ENCODE data around the gene DZIP3. TPM values are rescaled to one million over a fixed set of nuclear protein-coding genes. Genes with fewer than 3 reads are reported as not detected.
"Not testable (repeated sequence)": the region's sequence is repeated elsewhere in the genome, so short reads cannot be mapped to it uniquely, and the experiment has no call there.

The DZIP3 gene
- polyA plus RNA-seq, 3 donors from 2014 or later, result 6.8 to 11.7 (median 9.8) TPM

- Mint-ChIP-seq H3K27me3 (ENCODE audit: low read depth in 3 of 3) (no peaks in the 10 kb centered on the region), H3K9me3 (no peaks in the 10 kb centered on the region), H3K4me3 (no peak overlapping the region), H3K36me3 (peaks cover 9 to 42% (median 37%) of the 10 kb centered on the region in 3 donors), H3K4me1 (peaks cover 0 to 9% of the 10 kb centered on the region in 2 donors), H3K27ac (no peak overlapping the region)
- DNase-seq, result no peak
These were observed 79.7 kb downstream of the DZIP3 start for GRCh38 chr3:108669208-108669607.

GRCh38 chr3:108672701-108673100, 83.2 kb downstream of the DZIP3 start:
- no peak overlapping the region for H3K4me3 Mint-ChIP-seq

GRCh38 chr3:108673988-108674661, 84.6 kb downstream of the DZIP3 start:
- Mint-ChIP-seq H3K27me3 (ENCODE audit: low read depth in 3 of 3) (no peaks in the 10 kb centered on the region), H3K27ac (peak overlapping the region in 1 of 6 donors; percentile 6), H3K36me3 (peaks cover 17 to 31% (median 20%) of the 10 kb centered on the region in 3 donors), H3K4me3 (no peak overlapping the region), H3K4me1 (no peaks in the 10 kb centered on the region), H3K9me3 (no peaks in the 10 kb centered on the region)
- no peak for DNase-seq

More at GRCh38 chr3:108672701-108673100, 83.2 kb downstream of the DZIP3 start:
- H3K9me3 Mint-ChIP-seq, result no peaks in the 10 kb centered on the region
- DNase-seq, result no peak
- peaks cover 17 to 30% (median 22%) of the 10 kb centered on the region in 3 donors for H3K36me3 Mint-ChIP-seq
- no peak overlapping the region for H3K27ac Mint-ChIP-seq
- H3K27me3 Mint-ChIP-seq (ENCODE audit: low read depth in 3 of 3), result no peaks in the 10 kb centered on the region
- H3K4me1 Mint-ChIP-seq, result no peaks in the 10 kb centered on the region

- no peak overlapping the region for H3K4me3 Mint-ChIP-seq
- no peaks in the 10 kb centered on the region for H3K4me1 Mint-ChIP-seq
- peaks cover 11 to 27% (median 25%) of the 10 kb centered on the region in 3 donors for H3K36me3 Mint-ChIP-seq
- DNase-seq, result no peak
- H3K27me3 Mint-ChIP-seq (ENCODE audit: low read depth in 3 of 3), result peaks cover 0 to 2% (median 0%) of the 10 kb centered on the region in 3 donors
- no peak overlapping the region for H3K27ac Mint-ChIP-seq
- H3K9me3 Mint-ChIP-seq, result no peaks in the 10 kb centered on the region
These were observed 88.3 kb downstream of the DZIP3 start for GRCh38 chr3:108677811-108678210.

- H3K9me3 Mint-ChIP-seq; H3K4me3 Mint-ChIP-seq; H3K27me3 Mint-ChIP-seq (ENCODE audit: low read depth in 3 of 3); DNase-seq; H3K4me1 Mint-ChIP-seq; H3K27ac Mint-ChIP-seq: not testable (repeated sequence)
- peaks cover 37 to 67% (median 62%) of the 10 kb centered on the region in 3 donors for H3K36me3 Mint-ChIP-seq
These were observed 102.8 kb downstream of the DZIP3 start for GRCh38 chr3:108692286-108692685.

GRCh38 chr3:108698461-108698860, 108.9 kb downstream of the DZIP3 start:
- Mint-ChIP-seq H3K9me3 (peaks cover 0 to 8% (median 2%) of the 10 kb centered on the region in 6 donors), H3K4me3 (no peak overlapping the region), H3K27me3 (ENCODE audit: low read depth in 3 of 3) (no peaks in the 10 kb centered on the region), H3K27ac (no peak overlapping the region), H3K36me3 (peaks cover 9 to 28% (median 21%) of the 10 kb centered on the region in 3 donors), H3K4me1 (no peaks in the 10 kb centered on the region)
- DNase-seq, result no peak

- no peak for DNase-seq
- no peak overlapping the region for H3K4me3 Mint-ChIP-seq
- H3K36me3 Mint-ChIP-seq, result peaks cover 0 to 14% (median 6%) of the 10 kb centered on the region in 3 donors
- no peak overlapping the region for H3K27ac Mint-ChIP-seq
- peaks cover 1 to 23% (median 6%) of the 10 kb centered on the region in 3 donors for H3K27me3 Mint-ChIP-seq (ENCODE audit: low read depth in 3 of 3)
- peaks cover 2 to 28% (median 14%) of the 10 kb centered on the region in 6 donors for H3K9me3 Mint-ChIP-seq
- no peaks in the 10 kb centered on the region for H3K4me1 Mint-ChIP-seq
These were observed 115.5 kb downstream of the DZIP3 start for GRCh38 chr3:108705045-108705444.

- no peaks in the 10 kb centered on the region for H3K4me1 Mint-ChIP-seq
- H3K9me3 Mint-ChIP-seq, result peaks cover 0 to 5% (median 0%) of the 10 kb centered on the region in 6 donors
- no peak overlapping the region for H3K27ac Mint-ChIP-seq
- no peaks in the 10 kb centered on the region for H3K36me3 Mint-ChIP-seq
- peaks cover 2 to 12% (median 5%) of the 10 kb centered on the region in 3 donors for H3K27me3 Mint-ChIP-seq (ENCODE audit: low read depth in 3 of 3)
- DNase-seq, result no peak
- H3K4me3 Mint-ChIP-seq, result no peak overlapping the region
These were observed 123.5 kb downstream of the DZIP3 start for GRCh38 chr3:108713009-108713516.

GRCh38 chr3:108713816-108714215, 124.3 kb downstream of the DZIP3 start:
- DNase-seq, result no peak
- Mint-ChIP-seq H3K9me3 (peaks cover 0 to 5% (median 0%) of the 10 kb centered on the region in 6 donors), H3K27me3 (ENCODE audit: low read depth in 3 of 3) (peaks cover 0 to 7% (median 5%) of the 10 kb centered on the region in 3 donors), H3K4me1 (peaks cover 0 to 2% of the 10 kb centered on the region in 2 donors), H3K36me3 (no peaks in the 10 kb centered on the region), H3K4me3 (no peak overlapping the region), H3K27ac (no peak overlapping the region)

GRCh38 chr3:108718454-108718853, 128.9 kb downstream of the DZIP3 start:
- H3K36me3 Mint-ChIP-seq, result no peaks in the 10 kb centered on the region
- peaks cover 0 to 3% (median 0%) of the 10 kb centered on the region in 6 donors for H3K9me3 Mint-ChIP-seq
- DNase-seq, result no peak
- H3K4me3 Mint-ChIP-seq, result no peak overlapping the region
- peaks cover 0 to 5% (median 5%) of the 10 kb centered on the region in 3 donors for H3K27me3 Mint-ChIP-seq (ENCODE audit: low read depth in 3 of 3)
- no peak overlapping the region for H3K27ac Mint-ChIP-seq
- peaks cover 17 to 33% of the 10 kb centered on the region in 2 donors for H3K4me1 Mint-ChIP-seq

GRCh38 chr3:108719178-108719806, 129.8 kb downstream of the DZIP3 start:
- Mint-ChIP-seq H3K4me1 (peaks cover 22 to 40% of the 10 kb centered on the region in 2 donors), H3K27me3 (ENCODE audit: low read depth in 3 of 3) (peaks cover 0 to 7% (median 3%) of the 10 kb centered on the region in 3 donors), H3K36me3 (no peaks in the 10 kb centered on the region), H3K4me3 (no peak overlapping the region), H3K27ac (no peak overlapping the region), H3K9me3 (peaks cover 0 to 7% (median 0%) of the 10 kb centered on the region in 6 donors)
- no peak for DNase-seq

- Mint-ChIP-seq H3K4me3 (peak overlapping the region in 1 of 5 donors; percentile 3), H3K36me3 (no peaks in the 10 kb centered on the region), H3K4me1 (peaks cover 23 to 42% of the 10 kb centered on the region in 2 donors), H3K27ac (peak overlapping the region; percentile 4 to 77 (median 29)), H3K27me3 (ENCODE audit: low read depth in 3 of 3) (peaks cover 0 to 5% (median 2%) of the 10 kb centered on the region in 3 donors), H3K9me3 (peaks cover 0 to 8% (median 0%) of the 10 kb centered on the region in 6 donors)
- peak; percentile 7 to 24 (median 20) for DNase-seq
These were observed 133.2 kb downstream of the DZIP3 start for GRCh38 chr3:108722724-108723123.

GRCh38 chr3:108724101-108724500, 134.6 kb downstream of the DZIP3 start:
- Mint-ChIP-seq H3K36me3 (no peaks in the 10 kb centered on the region), H3K4me1 (peaks cover 21 to 37% of the 10 kb centered on the region in 2 donors), H3K27me3 (ENCODE audit: low read depth in 3 of 3) (peaks cover 0 to 5% (median 2%) of the 10 kb centered on the region in 3 donors), H3K27ac (no peak overlapping the region), H3K9me3 (peaks cover 0 to 8% (median 0%) of the 10 kb centered on the region in 6 donors), H3K4me3 (peak overlapping the region in 1 of 5 donors; percentile 51)
- no peak for DNase-seq

GRCh38 chr3:108728105-108728504, 138.6 kb downstream of the DZIP3 start:
- no peak overlapping the region for H3K4me3 Mint-ChIP-seq

More at GRCh38 chr3:108728105-108728504, 138.6 kb downstream of the DZIP3 start:
- H3K27me3 Mint-ChIP-seq (ENCODE audit: low read depth in 3 of 3), result peaks cover 0 to 5% (median 0%) of the 10 kb centered on the region in 3 donors
- H3K36me3 Mint-ChIP-seq, result no peaks in the 10 kb centered on the region
- DNase-seq, result no peak
- H3K27ac Mint-ChIP-seq, result no peak overlapping the region
- peaks cover 0 to 4% (median 0%) of the 10 kb centered on the region in 6 donors for H3K9me3 Mint-ChIP-seq
- peaks cover 10 to 13% of the 10 kb centered on the region in 2 donors for H3K4me1 Mint-ChIP-seq

Measured in immature natural killer cell (primary cell).